HG02763 (cell line): ENCODE data around the gene SLC25A21.
"Not testable (repeated sequence)": the region's sequence is repeated elsewhere in the genome, so short reads cannot be mapped to it uniquely, and the experiment has no call there.

Source experiments
- ATAC-seq: cut with Tn5 transposase; IDR thresholded peaks from one replicate; pipeline ENCODE4 v1.9.1; 2021; ENCODE audit warnings: mild to moderate bottlenecking, moderate library complexity; ENCODE audit not compliant: unreplicated experiment

The SLC25A21 gene

GRCh38 chr14:36996133-36996856 lies 176.1 kb downstream of the SLC25A21 start:
- ATAC-seq: no peak

GRCh38 chr14:36989806-36990205 lies 182.6 kb downstream of the SLC25A21 start:
- ATAC-seq: no peak

- ATAC-seq: no peak
Observed at GRCh38 chr14:36988989-36989388, 183.4 kb downstream of the SLC25A21 start.

- no peak for ATAC-seq
Observed at GRCh38 chr14:36988568-36988967, 183.8 kb downstream of the SLC25A21 start.

- no peak for ATAC-seq
Observed at GRCh38 chr14:36986407-36986806, 186.0 kb downstream of the SLC25A21 start.

GRCh38 chr14:36981832-36982529 lies 190.4 kb downstream of the SLC25A21 start:
- ATAC-seq: no peak

- not testable (repeated sequence) for ATAC-seq
Observed at GRCh38 chr14:36980413-36980812, 192.0 kb downstream of the SLC25A21 start.

- ATAC-seq: no peak
Observed at GRCh38 chr14:36979863-36980262, 192.5 kb downstream of the SLC25A21 start.

- no peak for ATAC-seq
Observed at GRCh38 chr14:36976571-36977023, 195.8 kb downstream of the SLC25A21 start.

- ATAC-seq: no peak
Observed at GRCh38 chr14:36975834-36976233, 196.6 kb downstream of the SLC25A21 start.

- no peak for ATAC-seq
Observed at GRCh38 chr14:36974985-36975384, 197.4 kb downstream of the SLC25A21 start.

- no peak for ATAC-seq
Observed at GRCh38 chr14:36973806-36974442, 198.5 kb downstream of the SLC25A21 start.

- no peak for ATAC-seq
Observed at GRCh38 chr14:36971263-36971855, 201.0 kb downstream of the SLC25A21 start.

- no peak for ATAC-seq
Observed at GRCh38 chr14:36967892-36968555, 204.4 kb downstream of the SLC25A21 start.

GRCh38 chr14:36955967-36956366 lies 216.4 kb downstream of the SLC25A21 start:
- no peak for ATAC-seq

- no peak for ATAC-seq
Observed at GRCh38 chr14:36955376-36955775, 217.0 kb downstream of the SLC25A21 start.

GRCh38 chr14:36952689-36953088 lies 219.7 kb downstream of the SLC25A21 start:
- ATAC-seq: no peak

- no peak for ATAC-seq
Observed at GRCh38 chr14:36951380-36951911, 221.0 kb downstream of the SLC25A21 start.

GRCh38 chr14:36950812-36951211 lies 221.6 kb downstream of the SLC25A21 start:
- ATAC-seq: no peak

GRCh38 chr14:36949371-36949770 lies 223.0 kb downstream of the SLC25A21 start:
- no peak for ATAC-seq
